ENCODE data around the gene ZBTB16. TPM values are rescaled to one million over a fixed set of nuclear protein-coding genes. Genes with fewer than 3 reads are reported as not detected.

The ZBTB16 gene
- total RNA-seq, 1 donor from 2014 or later, result not detected

DNA sequence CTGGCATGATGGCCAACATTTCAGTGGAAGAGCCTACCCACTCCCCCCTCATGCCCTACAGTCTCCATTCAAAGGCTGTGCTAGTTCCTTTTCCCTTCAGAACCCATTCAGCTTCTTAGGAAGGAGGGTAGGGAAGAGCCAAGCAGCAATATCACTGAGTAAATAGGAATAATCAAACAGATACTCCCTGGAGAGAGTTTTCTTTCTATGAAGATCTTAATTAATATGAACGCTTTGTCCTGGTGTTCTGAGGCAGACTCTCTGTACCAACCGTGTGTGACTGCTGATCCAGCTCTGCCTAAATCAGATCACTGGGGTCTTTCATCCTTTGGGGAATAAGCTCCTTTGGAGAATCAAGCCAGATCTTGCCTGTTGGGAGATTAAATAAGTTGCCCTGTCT is 161.5 kb downstream of the ZBTB16 start:
- Mint-ChIP-seq H3K4me3 (no peak overlapping the region), H3K4me1 (no peaks in the 10 kb centered on the region), H3K27me3 (ENCODE audit: low read depth) (peaks cover 66% of the 10 kb centered on the region), H3K36me3 (no peaks in the 10 kb centered on the region), H3K27ac (no peak overlapping the region), H3K9me3 (no peaks in the 10 kb centered on the region)
- TF ChIP-seq, protein P1, sequence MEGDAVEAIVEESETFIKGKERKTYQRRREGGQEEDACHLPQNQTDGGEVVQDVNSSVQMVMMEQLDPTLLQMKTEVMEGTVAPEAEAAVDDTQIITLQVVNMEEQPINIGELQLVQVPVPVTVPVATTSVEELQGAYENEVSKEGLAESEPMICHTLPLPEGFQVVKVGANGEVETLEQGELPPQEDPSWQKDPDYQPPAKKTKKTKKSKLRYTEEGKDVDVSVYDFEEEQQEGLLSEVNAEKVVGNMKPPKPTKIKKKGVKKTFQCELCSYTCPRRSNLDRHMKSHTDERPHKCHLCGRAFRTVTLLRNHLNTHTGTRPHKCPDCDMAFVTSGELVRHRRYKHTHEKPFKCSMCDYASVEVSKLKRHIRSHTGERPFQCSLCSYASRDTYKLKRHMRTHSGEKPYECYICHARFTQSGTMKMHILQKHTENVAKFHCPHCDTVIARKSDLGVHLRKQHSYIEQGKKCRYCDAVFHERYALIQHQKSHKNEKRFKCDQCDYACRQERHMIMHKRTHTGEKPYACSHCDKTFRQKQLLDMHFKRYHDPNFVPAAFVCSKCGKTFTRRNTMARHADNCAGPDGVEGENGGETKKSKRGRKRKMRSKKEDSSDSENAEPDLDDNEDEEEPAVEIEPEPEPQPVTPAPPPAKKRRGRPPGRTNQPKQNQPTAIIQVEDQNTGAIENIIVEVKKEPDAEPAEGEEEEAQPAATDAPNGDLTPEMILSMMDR (IDR thresholded peaks at IDR 0.05; ENCODE audit: unreplicated experiment), result no peak
- DNase-seq (ENCODE audit: low spot score in 2 of 2, unreplicated experiment in 2 of 2), result no peak

DNA sequence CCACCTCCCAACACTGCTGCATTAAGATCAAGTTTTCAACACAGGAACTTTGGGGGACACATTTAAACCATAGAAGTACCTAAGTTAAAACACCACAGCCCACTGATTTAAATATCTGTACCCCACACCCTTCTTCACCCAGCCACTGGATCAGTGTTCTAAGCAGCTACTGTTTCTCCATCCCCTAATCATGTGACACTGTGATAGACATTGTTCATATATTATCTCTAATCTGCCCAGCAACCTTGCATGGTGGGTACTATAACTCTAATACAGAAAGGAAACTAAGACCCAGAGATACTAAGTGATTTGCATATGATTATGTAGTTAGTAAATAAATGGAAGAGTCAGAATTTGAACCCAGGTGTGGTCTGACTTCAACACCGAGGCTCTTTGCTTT is 166.2 kb downstream of the ZBTB16 start:
- TF ChIP-seq, protein P1 (IDR thresholded peaks at IDR 0.05; ENCODE audit: unreplicated experiment), result no peak
- Mint-ChIP-seq H3K9me3 (no peaks in the 10 kb centered on the region), H3K27ac (no peak overlapping the region), H3K36me3 (no peaks in the 10 kb centered on the region), H3K4me3 (no peak overlapping the region), H3K4me1 (no peaks in the 10 kb centered on the region), H3K27me3 (ENCODE audit: low read depth) (peaks cover 69% of the 10 kb centered on the region)
- DNase-seq (ENCODE audit: low spot score in 2 of 2, unreplicated experiment in 2 of 2), result no peak

DNA sequence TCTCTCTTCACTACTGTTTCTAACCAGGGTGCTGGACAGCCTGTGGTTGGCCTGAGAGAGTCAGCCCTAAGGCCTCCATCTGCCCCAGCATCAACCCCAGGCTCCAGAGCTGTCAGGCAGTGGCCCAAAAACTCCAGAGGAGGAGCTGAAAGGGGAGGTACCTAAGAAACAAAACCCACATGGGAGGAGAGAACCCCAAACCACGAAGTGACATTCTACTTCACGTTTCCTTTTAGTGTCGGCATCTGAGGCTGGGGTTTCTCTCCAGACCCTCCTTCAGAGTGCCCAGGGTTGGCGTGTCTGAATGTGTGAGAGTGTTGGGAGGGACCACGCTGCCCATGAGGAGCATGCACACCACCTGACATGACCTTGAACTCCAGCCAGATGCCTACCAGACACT is 166.8 kb downstream of the ZBTB16 start:
- Mint-ChIP-seq H3K4me1 (no peaks in the 10 kb centered on the region), H3K9me3 (no peaks in the 10 kb centered on the region), H3K27me3 (ENCODE audit: low read depth) (peaks cover 70% of the 10 kb centered on the region), H3K36me3 (no peaks in the 10 kb centered on the region), H3K4me3 (no peak overlapping the region), H3K27ac (no peak overlapping the region)
- DNase-seq (ENCODE audit: low spot score in 2 of 2, unreplicated experiment in 2 of 2), result no peak
- TF ChIP-seq, protein P1 (IDR thresholded peaks at IDR 0.05; ENCODE audit: unreplicated experiment), result no peak

DNA sequence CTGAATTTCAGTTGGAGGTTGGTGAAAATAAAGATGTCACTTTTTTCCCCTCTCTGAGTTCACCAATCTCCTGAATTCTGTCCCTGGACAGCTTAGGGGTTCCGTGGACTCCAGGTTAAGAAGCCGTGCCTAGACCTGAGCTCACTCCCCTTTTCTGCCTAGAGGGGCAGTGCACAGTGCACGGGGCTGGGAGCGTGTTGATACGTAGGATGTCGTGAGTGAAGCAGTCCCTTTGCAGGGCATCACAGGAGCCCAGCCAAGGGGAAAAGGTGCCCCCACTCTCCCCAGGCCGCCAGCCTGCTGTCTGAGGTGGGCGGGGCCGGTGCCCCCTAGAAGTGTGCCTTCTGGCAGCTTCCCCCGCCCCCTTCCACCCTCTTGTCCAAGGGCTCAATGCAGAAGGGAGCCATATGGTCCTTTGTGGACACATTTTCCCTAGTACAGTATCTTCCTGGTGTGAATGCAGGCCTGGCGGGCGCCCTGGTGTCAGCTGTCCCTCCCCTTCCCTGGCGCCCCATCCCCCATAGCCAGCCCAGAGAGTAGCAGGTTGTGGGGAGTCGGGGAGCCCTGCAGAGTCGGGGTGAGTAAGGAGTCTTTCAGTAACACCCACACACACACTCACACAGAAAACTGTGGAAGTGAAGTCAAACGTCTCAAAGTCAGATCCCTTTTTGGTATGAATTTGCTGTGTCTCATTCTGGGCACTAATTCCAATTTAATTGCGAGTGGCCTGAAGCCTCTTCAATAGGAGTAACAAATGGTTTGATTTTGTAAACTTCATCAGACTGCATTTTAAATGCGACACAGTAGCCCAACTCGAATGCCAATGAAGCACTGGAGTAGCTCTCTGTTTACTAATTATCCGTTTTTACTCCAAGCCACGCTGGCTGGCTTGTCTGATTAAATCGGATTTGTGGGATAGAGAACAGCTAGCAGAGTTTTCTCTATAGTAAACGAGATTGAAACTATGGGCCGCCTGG is 169.2 kb downstream of the ZBTB16 start:
- TF ChIP-seq, protein P1 (IDR thresholded peaks at IDR 0.05; ENCODE audit: unreplicated experiment), result no peak
- Mint-ChIP-seq H3K4me3 (no peak overlapping the region), H3K9me3 (no peaks in the 10 kb centered on the region), H3K36me3 (no peaks in the 10 kb centered on the region), H3K4me1 (peaks cover 7% of the 10 kb centered on the region), H3K27me3 (ENCODE audit: low read depth) (peaks cover 73% of the 10 kb centered on the region), H3K27ac (no peak overlapping the region)
- no peak for DNase-seq (ENCODE audit: low spot score in 2 of 2, unreplicated experiment in 2 of 2)

- no peak overlapping the region for H3K4me3 Mint-ChIP-seq
- H3K4me1 Mint-ChIP-seq, result peaks cover 7% of the 10 kb centered on the region
- DNase-seq (ENCODE audit: low spot score in 2 of 2, unreplicated experiment in 2 of 2), result no peak
- H3K27ac Mint-ChIP-seq, result no peak overlapping the region
- TF ChIP-seq, protein P1 (IDR thresholded peaks at IDR 0.05; ENCODE audit: unreplicated experiment), result no peak
- H3K9me3 Mint-ChIP-seq, result no peaks in the 10 kb centered on the region
- peaks cover 73% of the 10 kb centered on the region for H3K27me3 Mint-ChIP-seq (ENCODE audit: low read depth)
- no peaks in the 10 kb centered on the region for H3K36me3 Mint-ChIP-seq
These were observed 170.7 kb downstream of the ZBTB16 start for GRCh38 chr11:114230031-114230704.

All from mesothelial cell of epicardium (in vitro differentiated cells).